ENCODE data around the gene DYRK2.

GRCh38 chr12:67655829-67656228, 7.3 kb downstream of the DYRK2 start:
- no peak for TF ChIP-seq CTCF (IDR thresholded peaks at IDR 0.05; ENCODE audit: low read depth, low read length)
- TF ChIP-seq MYC (IDR thresholded peaks at IDR 0.05; ENCODE audit: low read depth, low read length), result no peak
- no peak for TF ChIP-seq MAX (IDR thresholded peaks at IDR 0.05; ENCODE audit: low read depth, low read length)
